ENCODE results near the gene CHMP4A.
"Not testable (repeated sequence)": the region's sequence is repeated elsewhere in the genome, so short reads cannot be mapped to it uniquely, and the experiment has no call there.

CHMP4A gene

DNA sequence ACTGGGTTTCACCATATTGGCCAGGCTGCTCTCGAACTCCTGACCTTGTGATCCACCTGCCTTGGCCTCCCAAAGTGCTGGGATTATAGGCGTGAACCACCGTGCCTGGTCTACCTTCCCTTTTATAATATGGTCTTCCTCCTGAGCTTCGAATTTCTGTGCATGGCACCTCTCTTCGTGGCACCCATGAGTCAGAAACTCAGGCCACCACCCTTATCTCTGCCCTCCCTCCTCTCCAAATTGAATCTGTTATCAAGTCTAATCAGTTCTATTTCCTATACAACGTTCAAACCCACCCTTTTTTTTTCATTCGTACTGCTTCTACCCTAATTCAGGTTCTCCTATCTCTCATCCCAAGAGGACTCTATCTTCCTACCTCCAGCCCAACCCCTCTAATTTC, 34.1 kb upstream of the CHMP4A start:
- DNase-seq (ENCODE audit: low read depth in 4 of 4, low spot score in 1 of 4), result no peak

DNA sequence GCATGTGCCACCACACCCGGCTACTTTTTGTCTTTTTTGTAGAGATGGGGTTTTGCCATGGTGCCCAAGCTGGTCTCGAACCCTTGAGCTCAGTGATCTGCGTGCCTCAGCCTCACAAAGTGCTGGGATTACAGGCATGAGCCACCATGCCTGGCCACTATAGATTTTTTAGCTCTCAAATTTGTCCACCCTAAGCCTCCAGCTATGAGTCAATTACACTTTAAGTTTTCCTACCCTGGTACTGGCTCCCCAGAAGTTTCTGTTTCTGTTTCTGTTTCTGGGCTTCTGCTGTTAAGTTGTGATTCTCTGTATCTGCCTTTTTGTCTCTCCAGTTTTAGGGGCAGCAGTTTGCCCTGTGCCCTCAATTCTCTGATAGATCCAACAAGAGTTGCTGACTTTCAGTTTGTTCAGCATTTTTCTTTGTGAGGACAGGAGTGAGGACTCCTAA, 33.5 kb upstream of the CHMP4A start:
- no peak for DNase-seq (ENCODE audit: low read depth in 4 of 4, low spot score in 1 of 4)

DNA sequence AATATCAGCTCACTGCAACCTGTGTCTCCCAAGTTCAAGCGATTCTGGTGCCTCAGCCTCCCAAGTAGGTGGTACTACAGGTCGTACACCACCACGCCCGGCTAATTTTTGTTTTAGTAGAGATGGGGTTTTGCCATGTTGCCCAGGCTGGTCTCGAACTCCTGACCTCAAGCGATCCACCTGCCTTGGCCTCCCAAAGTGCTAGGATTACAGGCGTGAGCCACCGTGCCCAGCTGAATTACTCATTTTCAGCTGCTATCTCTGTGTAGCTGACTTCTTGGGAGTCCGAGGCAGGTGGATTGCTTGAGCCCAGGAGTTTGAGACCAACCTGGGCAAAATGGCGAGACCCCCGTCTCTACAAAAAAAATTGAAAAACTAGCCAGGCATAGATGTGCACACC, 32.1 kb upstream of the CHMP4A start:
- not testable (repeated sequence) for DNase-seq (ENCODE audit: low read depth in 4 of 4, low spot score in 1 of 4)

DNA sequence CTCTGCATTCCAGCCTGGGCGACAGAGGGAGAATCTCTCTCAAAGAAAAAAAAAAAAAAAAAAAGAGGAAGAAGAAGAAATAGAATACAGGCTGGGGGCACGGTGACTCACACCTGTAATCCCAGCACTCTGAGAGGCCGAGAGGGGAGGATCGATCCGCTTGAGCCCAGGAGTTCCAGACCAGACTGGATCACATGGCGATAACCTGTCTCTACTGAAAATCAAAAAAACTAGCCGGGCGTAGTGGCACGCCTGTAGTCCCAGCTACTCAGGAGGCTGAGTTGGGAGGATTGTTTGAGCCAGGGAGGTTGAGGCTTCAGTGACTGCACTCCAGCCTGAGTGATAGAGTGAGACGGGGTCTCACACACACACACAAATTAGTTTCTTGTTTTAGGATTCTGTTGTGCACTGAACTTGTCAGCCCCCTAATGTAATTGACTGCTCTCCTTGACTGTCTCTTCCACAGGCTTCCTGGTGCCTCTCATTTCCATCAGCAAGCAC, 30.1 kb upstream of the CHMP4A start:
- no peak for DNase-seq (ENCODE audit: low read depth in 4 of 4, low spot score in 1 of 4)

GRCh38 chr14:24241829-24242443, 28.6 kb upstream of the CHMP4A start:
- peak; percentile 86 to 94 (median 88) for DNase-seq (ENCODE audit: low read depth in 4 of 4, low spot score in 1 of 4)

DNA sequence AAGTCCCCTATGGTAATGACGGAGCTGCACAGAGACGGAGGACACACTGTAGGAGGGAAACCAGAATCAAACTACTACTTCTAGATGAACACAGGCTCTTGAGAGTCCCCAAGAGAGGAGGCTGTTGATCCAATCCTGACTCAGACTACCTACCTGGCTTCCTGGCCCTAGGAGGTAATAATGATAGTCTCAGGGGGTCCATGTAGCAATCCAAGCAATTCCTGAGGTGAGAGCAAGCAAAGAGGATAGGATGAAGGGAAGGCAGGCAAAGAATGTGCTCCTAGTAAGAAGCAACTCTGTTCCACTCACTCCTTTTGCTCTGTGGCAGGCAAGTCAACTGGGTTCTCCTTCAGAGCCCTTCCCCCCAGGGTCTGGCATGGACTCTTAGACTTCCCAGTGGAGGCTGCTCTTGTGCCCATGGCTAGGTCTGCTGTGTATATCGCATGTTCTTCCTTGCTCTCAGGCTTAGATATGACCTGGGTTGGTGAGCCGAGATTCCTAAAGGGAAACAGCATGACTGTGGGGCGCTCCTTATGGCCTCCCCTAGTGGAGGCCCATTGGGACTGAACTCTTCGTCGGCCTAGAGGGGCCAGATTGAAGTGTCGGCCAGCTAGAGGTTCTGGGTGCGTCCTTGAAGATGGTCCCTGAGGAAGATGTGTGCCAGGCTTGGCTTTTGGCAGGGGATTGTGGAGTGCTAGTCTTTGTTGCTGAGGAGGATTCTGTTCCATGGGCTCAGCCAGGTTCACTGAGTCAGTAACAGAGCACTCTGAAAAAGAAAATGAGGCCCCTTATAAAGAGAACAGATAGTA, 27.0 kb upstream of the CHMP4A start:
- DNase-seq (ENCODE audit: low read depth in 4 of 4, low spot score in 1 of 4), result no peak

GRCh38 chr14:24238527-24239037, 25.3 kb upstream of the CHMP4A start:
- no peak for DNase-seq (ENCODE audit: low read depth in 4 of 4, low spot score in 1 of 4)

GRCh38 chr14:24238123-24238522, 24.8 kb upstream of the CHMP4A start:
- DNase-seq (ENCODE audit: low read depth in 4 of 4, low spot score in 1 of 4), result no peak

GRCh38 chr14:24237463-24237955, 24.2 kb upstream of the CHMP4A start:
- no peak for DNase-seq (ENCODE audit: low read depth in 4 of 4, low spot score in 1 of 4)

- DNase-seq (ENCODE audit: low read depth in 4 of 4, low spot score in 1 of 4), result no peak
These were observed 23.6 kb upstream of the CHMP4A start for GRCh38 chr14:24236689-24237462.

GRCh38 chr14:24235804-24236688, 22.8 kb upstream of the CHMP4A start:
- no peak for DNase-seq (ENCODE audit: low read depth in 4 of 4, low spot score in 1 of 4)

- no peak for DNase-seq (ENCODE audit: low read depth in 4 of 4, low spot score in 1 of 4)
These were observed 21.1 kb upstream of the CHMP4A start for GRCh38 chr14:24234095-24235005.

DNA sequence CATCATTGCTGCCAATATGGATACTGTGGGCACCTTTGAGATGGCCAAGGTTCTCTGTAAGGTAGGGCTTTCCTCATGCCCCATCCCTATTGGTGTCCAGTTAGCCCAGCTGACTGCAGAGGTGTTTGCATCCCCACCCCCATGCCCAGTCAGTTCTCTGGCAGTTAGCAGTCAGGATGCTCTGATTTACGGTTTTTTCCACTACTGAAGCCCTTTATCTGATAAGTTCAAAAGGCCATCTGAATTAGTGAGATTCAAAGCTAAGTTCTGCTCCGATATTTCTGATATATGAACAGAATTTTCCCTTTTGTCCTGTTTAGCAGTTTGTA, 20.2 kb upstream of the CHMP4A start:
- DNase-seq (ENCODE audit: low read depth in 4 of 4, low spot score in 1 of 4), result no peak

- DNase-seq (ENCODE audit: low read depth in 4 of 4, low spot score in 1 of 4), result peak in 1 of 4 experiments; percentile 54
These were observed 19.6 kb upstream of the CHMP4A start, which contains the start of gene GMPR2 for GRCh38 chr14:24232645-24233537. GMPR2 (plus strand) TSS chr14:24232929; CDS start chr14:24233254, 325 bp downstream.

GRCh38 chr14:24232121-24232644, 18.9 kb upstream of the CHMP4A start, which contains the start of gene NEDD8:
NEDD8 (minus strand) TSS chr14:24232367; CDS start chr14:24232267, 100 bp downstream.
- DNase-seq (ENCODE audit: low read depth in 4 of 4, low spot score in 1 of 4), result peak; percentile 70 to 90 (median 82)

DNA sequence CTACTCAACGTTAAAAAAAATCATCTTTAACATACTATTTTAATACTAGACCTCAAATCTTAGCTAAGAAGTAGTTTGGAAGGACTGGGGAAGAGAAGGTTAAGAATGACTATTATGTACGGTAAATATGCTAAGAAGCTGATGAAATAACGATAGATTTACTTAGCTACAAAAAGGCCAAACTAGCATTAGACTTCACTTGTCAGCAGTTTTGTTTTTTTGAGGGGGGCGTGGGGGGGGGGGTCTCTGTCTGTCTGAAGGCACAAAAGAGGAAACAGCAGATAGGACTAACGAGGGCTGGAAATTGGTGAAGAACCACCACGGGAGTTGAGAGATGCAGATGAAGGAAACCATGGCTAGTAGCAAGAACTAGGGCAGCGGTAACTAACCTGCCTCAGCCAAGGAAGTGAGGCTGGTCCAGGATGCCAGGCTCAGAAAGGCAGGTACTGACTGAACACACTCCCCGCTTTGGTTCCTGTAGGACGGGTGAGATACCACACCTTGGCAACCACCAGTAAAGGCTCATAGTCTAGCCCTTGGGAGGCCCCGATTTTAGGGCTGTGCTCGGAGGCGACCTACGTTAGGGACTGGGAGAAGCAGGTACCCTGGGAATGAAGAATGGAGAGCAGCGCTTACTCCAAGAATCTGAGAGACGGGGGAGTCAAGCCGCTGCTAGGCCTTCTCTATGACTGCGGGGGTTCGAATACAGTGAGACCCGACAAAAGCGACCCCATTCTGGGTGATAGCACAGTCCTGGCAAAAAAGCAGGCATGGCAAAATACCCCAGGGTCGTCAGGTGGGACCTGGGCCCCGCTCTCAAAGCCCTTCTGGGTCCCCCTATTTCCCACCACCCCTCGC, 18.2 kb upstream of the CHMP4A start:
- DNase-seq (ENCODE audit: low read depth in 4 of 4, low spot score in 1 of 4), result no peak

- DNase-seq (ENCODE audit: low read depth in 4 of 4, low spot score in 1 of 4), result no peak
These were observed 15.6 kb upstream of the CHMP4A start for GRCh38 chr14:24228902-24229301.

Data from stimulated activated CD4-positive, alpha-beta T cell treated with anti-CD3 and anti-CD28 coated beads, Interleukin-1b, Interleukin-23, amount 100 ng/mL, for 24 hours (primary cell).